HTR-8/SVneo (cell line): ENCODE data around the gene BBS2.

Experiments
- DNase-seq: peaks from one replicate; pipeline ENCODE4 v3.0.0; 2011; ENCODE audit warnings: low spot score, mixed read lengths; ENCODE audit not compliant: insufficient read length
- FAIRE-seq: peaks from 2 replicates; lab custom pipeline; 2011; peaks lifted over from hg19 to GRCh38; lab: Jason Lieb, UNC

BBS2 gene

DNA sequence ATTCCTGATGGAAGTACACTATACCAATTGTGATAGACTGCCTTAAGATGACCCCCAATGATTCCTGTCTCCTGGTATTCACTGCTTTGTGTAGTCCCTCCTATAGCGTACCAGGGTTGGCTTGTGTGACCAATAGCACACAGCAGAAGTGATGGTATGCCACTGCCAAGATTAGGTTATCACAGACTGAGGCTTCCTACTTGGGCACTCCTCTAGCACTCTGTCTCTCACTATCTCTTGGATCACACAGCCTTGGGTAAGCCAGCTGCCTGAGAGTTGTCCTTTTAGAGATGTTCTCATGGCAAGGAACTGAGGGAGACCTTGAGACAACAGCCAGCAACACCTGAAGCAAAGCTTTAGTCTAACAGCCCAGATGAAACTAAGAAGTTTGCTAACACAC, 81.8 kb downstream of the BBS2 start:
- no peak for DNase-seq
- FAIRE-seq: no peak

DNA sequence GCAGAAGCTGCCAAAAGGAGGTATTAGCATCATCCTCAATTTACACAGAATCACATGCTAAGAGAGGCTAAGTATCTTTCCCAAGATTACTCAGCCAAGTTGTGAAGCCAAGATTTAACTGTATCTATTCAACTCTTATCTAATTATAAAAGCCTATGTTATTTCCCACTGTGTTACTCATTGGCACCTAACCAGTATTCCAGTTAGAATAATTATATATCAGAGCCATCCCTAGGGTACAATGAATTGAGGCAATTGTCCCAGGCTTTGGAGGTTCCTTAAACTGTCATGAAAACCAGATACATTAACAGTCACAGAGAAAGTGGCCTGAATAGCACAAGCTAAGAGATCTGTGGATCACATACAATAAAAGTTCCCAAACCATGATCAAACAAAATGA, 83.6 kb downstream of the BBS2 start:
- DNase-seq: no peak
- no peak for FAIRE-seq
